ENCODE results near the gene CHST5. TPM values are rescaled to one million over a fixed set of nuclear protein-coding genes. Genes with fewer than 3 reads are reported as not detected.

CHST5 gene
- total RNA-seq, 1 donor from 2014 or later, result not detected

DNA sequence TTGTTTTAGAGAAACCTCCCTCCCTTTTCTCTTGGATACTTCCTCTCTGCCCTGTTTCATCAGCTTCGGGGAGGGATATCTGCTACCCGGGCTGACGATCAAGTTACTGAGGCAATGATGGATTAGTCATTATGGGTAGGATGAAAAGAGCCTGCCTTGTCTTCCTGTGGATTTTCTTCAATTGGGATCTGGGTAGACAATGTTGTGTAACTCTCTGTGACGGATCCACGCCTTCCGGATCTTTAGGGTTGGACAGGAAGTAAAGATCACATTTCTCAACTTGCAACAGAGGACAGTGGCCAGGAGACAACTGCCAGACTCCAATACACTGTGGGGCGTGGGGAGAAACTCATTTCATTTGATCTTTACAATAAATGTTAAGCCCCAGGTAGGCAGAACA, 29.3 kb downstream of the CHST5 start:
- peak in 1 of 2 donors; percentile 66 for DNase-seq (ENCODE audit: low read depth in 2 of 2)

GRCh38 chr16:75506107-75506506, 29.8 kb downstream of the CHST5 start:
- DNase-seq (ENCODE audit: low read depth in 2 of 2), result no peak

GRCh38 chr16:75503801-75504200, 32.1 kb downstream of the CHST5 start:
- DNase-seq (ENCODE audit: low read depth in 2 of 2), result no peak

DNA sequence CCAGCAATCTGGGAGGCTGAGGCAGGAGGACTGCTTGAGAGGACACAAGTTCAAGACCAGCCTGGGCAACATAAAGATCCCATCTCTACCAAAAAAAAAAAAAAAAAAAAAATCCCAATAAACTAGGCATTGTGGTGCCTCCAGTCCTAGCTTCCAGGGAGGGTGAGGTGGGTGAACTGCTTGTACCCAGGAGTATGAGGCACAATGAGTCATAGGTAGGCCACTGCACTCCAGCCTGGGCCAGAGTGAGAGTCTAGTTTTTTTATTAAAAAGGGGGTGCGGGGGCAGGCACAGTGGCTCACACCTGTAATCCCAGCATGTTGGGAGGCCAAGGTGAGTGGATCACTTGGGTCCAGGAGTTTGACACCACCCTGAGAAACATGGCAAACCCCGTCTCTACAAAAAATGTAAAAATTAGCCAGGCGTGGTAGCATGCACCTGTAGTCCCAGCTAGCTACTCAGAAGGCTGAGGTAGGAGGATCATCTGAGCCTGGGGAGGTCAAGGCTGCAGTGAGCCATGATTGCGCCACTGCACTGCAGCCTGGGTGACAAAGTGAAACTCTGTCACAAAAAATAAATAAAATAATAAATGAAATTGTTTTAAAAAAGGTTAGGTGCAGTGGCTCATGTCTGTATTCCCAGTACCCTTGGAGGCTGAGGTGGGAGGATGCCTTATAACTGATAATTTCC, 32.8 kb downstream of the CHST5 start:
- no peak for DNase-seq (ENCODE audit: low read depth in 2 of 2)

- DNase-seq (ENCODE audit: low read depth in 2 of 2), result peak in 1 of 2 donors; percentile 18
Observed at GRCh38 chr16:75501820-75502219, 34.1 kb downstream of the CHST5 start.

DNA sequence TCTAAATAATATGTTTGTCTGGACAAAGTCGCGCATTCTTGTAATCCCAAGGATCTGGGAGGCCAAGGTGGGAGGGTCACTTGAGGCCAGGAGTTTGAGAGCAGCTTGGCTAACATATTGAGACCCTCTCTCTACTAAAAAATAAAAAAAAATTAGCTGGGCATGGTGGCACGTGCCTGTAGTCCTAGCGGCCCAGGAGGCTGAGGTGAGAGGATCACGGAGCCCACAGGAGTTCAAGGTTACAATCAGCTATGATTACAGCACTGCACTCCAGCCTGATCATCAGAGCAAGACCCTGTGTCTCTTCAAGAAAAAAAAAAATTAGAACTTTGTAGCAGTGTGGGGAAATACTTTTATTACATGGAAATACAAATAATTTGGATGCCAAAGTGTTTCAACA, 34.5 kb downstream of the CHST5 start:
- no peak for DNase-seq (ENCODE audit: low read depth in 2 of 2)

DNA sequence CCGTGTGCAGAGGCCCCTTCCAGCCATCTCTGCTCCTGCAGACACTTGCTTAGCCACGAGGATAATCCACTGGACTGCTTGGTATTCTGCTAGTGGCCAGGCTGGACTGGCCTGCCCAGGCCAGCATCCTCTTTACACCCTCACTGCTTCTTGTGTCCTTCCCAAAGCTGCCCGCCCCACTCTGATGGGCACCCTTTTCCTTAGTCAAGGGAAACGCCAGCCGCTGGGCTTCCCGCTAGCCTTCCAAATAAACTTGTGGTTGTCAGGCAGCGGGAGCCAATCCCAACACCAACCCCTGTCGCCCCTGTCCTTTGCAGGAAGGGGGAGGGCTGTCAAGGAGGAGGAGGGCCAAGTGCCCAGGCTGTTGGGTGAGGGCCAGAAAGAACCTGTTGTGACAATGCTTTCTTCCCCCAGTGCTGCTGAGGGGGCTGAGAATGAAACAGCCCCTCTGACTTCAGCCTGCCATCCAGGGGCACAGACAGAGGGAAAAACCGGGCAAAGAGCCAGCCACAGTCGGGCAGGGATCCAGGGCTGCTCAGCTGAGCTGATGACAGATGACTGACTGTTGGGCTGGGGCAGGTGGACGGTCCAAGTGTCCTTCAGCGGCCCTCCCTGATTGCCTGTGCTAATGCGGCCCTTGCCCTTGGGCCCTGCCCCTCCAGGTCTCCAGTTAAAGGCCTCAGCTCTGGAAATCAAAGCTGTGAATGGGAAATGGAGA, 37.1 kb downstream of the CHST5 start:
- peak; percentile 25 to 81 for DNase-seq (ENCODE audit: low read depth in 2 of 2)

- no peak for DNase-seq (ENCODE audit: low read depth in 2 of 2)
Observed at GRCh38 chr16:75497558-75497957, 38.4 kb downstream of the CHST5 start.

DNA sequence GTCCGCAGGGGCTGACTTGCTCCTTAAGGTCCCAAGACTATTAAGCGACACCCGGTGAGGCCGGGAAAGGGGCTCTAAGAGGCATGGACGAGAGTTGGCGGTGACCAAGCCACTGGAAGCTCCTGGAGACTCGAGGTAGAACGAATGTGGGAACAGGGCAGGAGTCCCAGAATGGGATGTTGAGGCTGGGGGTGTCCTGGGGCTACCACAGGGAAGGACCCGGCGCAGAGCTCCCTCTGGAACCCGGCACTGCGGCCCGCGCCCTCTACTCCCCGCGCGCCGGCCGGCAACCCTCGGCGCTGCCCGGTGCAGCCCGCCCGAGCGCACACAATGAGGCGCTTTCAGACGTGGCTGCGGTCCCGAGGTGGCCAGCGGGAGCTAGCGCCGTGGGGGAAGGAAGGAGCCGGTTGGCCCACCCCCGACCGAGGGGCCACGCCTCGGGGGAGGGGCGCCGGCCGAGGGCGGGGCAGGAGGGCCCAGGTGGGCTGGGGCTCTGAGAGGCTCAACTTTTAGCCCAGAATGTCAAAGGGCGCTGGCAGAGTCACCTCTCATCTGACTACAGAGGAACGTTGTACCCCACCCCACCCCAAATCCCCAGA, 40.7 kb downstream of the CHST5 start, which contains the start of gene CHST6:
CHST6 (minus strand) TSS at position 366 of the 599 bp plus-strand sequence. CDS start 15,613 bp downstream, outside the sequence.
- peak; percentile 16 to 50 for DNase-seq (ENCODE audit: low read depth in 2 of 2)

- peak in 1 of 2 donors; percentile 12 for DNase-seq (ENCODE audit: low read depth in 2 of 2)
Observed at GRCh38 chr16:75494661-75495075, 41.2 kb downstream of the CHST5 start.

DNA sequence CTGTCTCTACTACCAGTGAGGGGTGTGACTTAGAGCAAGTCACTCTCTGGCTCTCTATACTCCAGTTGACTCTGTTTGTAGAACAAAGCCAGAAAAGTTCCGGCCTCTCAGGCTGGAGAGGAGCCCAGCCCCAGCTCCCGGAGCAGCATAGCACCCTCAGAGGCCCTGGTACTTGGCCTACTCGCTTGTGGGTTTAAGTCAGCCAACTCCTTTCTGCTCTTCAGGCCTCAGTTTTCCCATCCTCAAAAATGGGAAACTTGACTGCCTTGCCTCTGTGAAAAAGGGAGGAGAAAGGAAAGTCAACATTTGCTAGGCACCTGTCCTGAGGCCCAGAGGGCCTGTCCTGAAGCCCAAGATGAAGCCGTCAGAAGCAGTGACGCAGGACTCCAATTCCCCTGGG, 41.7 kb downstream of the CHST5 start:
- DNase-seq (ENCODE audit: low read depth in 2 of 2), result no peak

DNA sequence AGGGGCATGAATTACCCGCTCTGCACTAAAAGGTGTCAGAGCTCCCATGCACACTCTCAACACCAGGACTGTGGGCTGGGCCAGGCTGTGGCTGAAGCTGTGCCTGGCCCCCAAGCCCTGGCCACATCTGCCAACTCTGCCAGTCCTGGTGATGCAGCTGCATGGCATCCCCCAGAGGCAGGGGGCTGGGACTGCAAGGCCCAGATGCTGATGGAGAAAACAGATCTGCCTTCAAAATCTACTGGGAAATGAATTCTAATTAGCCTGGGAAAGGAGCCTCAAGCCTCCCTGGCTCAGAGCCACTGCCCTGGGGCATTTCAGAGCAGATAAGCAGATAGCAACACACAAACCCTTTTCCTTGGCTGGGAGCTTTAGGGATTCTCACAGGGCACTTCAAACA, 44.0 kb downstream of the CHST5 start:
- DNase-seq (ENCODE audit: low read depth in 2 of 2), result no peak

DNA sequence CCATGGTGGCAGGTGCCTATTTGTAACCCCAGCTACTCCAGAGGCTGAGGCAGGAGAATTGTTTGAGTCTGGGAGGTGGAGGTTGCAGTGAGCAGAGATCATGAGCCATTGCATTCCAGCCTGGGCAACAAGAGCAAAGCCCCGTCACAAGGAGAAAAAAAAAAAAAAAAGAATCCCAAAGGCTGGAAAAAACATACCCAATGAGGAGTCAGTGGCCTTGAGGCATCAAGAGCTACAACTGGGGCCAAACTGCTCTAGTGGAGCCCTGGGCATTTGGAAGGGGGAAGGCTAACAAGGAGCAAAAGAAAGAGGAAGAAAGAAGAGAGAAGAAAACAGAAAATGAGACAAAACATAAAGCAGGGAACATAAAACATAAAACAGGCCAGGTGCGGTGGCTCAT, 47.6 kb downstream of the CHST5 start:
- DNase-seq (ENCODE audit: low read depth in 2 of 2), result no peak

GRCh38 chr16:75486676-75487313, 49.1 kb downstream of the CHST5 start:
- no peak for DNase-seq (ENCODE audit: low read depth in 2 of 2)

DNA sequence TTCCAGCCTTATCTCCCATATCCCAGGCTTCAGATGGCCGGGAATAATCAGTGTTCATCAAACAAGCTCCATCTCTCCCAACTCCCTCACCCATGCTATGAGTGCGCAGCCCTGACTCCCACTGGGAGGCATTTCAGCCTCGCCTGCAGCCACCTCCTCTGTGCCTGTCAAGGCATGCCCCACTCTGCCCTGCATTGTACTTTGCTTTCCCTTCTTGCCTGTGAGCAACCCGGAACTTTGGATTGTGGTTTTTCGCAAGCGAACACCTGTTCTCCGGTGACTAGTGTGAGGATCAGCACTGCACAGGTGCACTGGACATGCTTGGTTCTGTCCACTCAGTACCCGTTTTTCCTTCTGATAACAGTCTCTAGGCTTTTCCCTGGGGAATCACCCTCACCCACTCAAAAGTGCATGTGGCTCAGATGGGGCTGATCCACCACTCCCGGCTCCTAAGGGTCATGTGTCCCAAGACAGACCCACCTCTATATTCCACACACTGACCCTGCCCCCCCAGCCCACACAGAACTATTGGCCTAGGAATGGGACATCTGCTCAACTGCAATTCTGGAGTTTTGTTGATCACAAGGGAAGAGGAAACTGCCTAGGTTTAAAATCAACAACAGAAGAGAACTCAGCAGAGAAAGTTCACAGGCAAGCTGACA, 49.8 kb downstream of the CHST5 start:
- peak in 1 of 2 donors; percentile 28 for DNase-seq (ENCODE audit: low read depth in 2 of 2)

DNA sequence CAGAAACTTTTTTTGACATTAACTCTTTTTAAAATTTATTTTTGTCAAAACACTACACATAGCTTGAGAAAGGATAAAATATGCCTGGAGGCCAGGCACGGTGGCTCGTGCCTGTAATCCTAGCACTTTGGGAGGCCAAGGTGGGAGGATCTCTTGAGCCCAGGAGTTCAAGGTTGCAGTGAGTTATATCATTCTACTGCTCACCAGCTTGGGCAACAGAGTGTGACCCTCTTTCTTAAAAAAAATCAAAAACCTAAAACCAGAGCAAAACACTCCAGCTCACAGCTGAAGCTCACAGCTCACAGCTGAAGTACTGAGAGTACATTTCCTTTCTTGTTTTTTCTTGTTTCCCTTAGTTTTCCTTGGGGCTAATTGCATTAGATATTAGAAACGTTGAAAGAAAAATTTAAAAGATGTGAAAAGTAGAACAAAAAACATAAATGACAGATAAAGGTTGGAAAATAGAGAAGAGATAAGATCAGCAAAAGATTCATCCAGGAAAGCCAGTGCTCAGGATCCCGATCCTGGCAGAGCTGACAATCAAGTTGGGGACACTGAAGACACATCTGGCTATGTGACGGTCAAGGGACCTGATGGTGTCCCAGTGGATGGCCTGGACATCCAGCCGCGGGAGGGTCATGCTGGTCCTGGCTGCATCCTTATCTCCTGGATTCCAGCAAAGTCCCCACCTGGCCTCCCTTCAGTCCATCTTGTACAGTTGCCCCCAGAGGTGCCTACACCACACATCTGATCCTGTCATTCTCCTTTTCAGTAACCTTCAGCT, 50.5 kb downstream of the CHST5 start:
- DNase-seq (ENCODE audit: low read depth in 2 of 2), result no peak

DNA sequence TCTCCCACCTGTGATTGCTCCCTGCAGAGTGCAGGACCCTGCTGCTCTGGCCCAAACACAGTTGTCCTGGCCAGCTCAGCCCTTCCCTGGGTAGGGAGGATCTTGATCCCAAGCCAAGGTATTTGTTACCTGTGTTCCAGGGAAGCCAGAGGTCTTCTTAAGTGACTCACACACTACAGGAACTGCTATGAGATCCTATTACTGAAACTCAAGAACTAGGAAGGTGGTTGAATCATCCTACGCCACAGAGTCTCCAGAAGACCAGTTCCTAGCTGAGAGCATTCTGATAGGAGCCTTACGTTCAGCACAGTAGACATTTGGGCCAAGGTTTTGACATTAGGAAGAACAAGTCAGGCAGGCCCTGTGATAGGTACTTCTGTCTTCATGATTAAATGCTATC, 52.7 kb downstream of the CHST5 start:
- DNase-seq (ENCODE audit: low read depth in 2 of 2), result no peak

- DNase-seq (ENCODE audit: low read depth in 2 of 2), result no peak
Observed at GRCh38 chr16:75482434-75483205, 53.3 kb downstream of the CHST5 start.

GRCh38 chr16:75481475-75481874, 54.4 kb downstream of the CHST5 start:
- DNase-seq (ENCODE audit: low read depth in 2 of 2), result peak in 1 of 2 donors; percentile 11

GRCh38 chr16:75479421-75479990, 56.4 kb downstream of the CHST5 start:
- DNase-seq (ENCODE audit: low read depth in 2 of 2), result no peak
